Measurements from ENCODE around the gene BCAP31. TPM values are rescaled to one million over a fixed set of nuclear protein-coding genes. Genes with fewer than 3 reads are reported as not detected.
A peak's percentile ranks its signal among the peaks of the same experiment; 100 is the strongest.

Gene BCAP31
- total RNA-seq, 1 donor, result 127 TPM

GRCh38 chrX:153688506-153688905 lies 35.7 kb downstream of the BCAP31 start:
- H3K4me3 ChIP-seq (ENCODE audit: low read depth, low read length), result peak overlapping the region; percentile 45
- DNase-seq (ENCODE audit: low read depth), result no peak
- no peak for TF ChIP-seq CTCF (IDR thresholded peaks at IDR 0.05; ENCODE audit: insufficient read depth, low read depth, low read length)

GRCh38 chrX:153688071-153688470 lies 36.1 kb downstream of the BCAP31 start:
- H3K4me3 ChIP-seq (ENCODE audit: low read depth, low read length), result no peak overlapping the region
- no peak for TF ChIP-seq CTCF (IDR thresholded peaks at IDR 0.05; ENCODE audit: insufficient read depth, low read depth, low read length)
- DNase-seq (ENCODE audit: low read depth), result no peak

GRCh38 chrX:153687121-153688039 lies 36.8 kb downstream of the BCAP31 start, which contains the start of gene SLC6A8:
Gene SLC6A8 (plus strand): TSS chrX:153687926. CDS start chrX:153688575, 649 bp downstream.
- peak; percentile 20 for TF ChIP-seq CTCF (IDR thresholded peaks at IDR 0.05; ENCODE audit: insufficient read depth, low read depth, low read length)
- H3K4me3 ChIP-seq (ENCODE audit: low read depth, low read length), result peak within 1 kb of the TSS; percentile 45
- DNase-seq (ENCODE audit: low read depth), result peak; percentile 54

- no peak for DNase-seq (ENCODE audit: low read depth)
- TF ChIP-seq CTCF (IDR thresholded peaks at IDR 0.05; ENCODE audit: insufficient read depth, low read depth, low read length), result no peak
Observed at GRCh38 chrX:153686711-153687110, 37.5 kb downstream of the BCAP31 start.

GRCh38 chrX:153685751-153686696 lies 38.2 kb downstream of the BCAP31 start:
- no peak for DNase-seq (ENCODE audit: low read depth)
- no peak overlapping the region for H3K4me3 ChIP-seq (ENCODE audit: low read depth, low read length)
- TF ChIP-seq CTCF (IDR thresholded peaks at IDR 0.05; ENCODE audit: insufficient read depth, low read depth, low read length), result no peak

More at GRCh38 chrX:153686711-153687110, 37.5 kb downstream of the BCAP31 start:
- H3K4me3 ChIP-seq (ENCODE audit: low read depth, low read length), result no peak overlapping the region

- no peak overlapping the region for H3K4me3 ChIP-seq (ENCODE audit: low read depth, low read length)
- no peak for TF ChIP-seq CTCF (IDR thresholded peaks at IDR 0.05; ENCODE audit: insufficient read depth, low read depth, low read length)
- no peak for DNase-seq (ENCODE audit: low read depth)
Observed at GRCh38 chrX:153685156-153685536, 39.0 kb downstream of the BCAP31 start.

Data from fibroblast of villous mesenchyme (primary cell).